Measurements from ENCODE around the gene HIC2.
"Not testable (repeated sequence)": the region's sequence is repeated elsewhere in the genome, so short reads cannot be mapped to it uniquely, and the experiment has no call there.

HIC2 gene

GRCh38 chr22:21417227-21417746 lies at the start of gene HIC2:
HIC2 (plus strand) TSS chr22:21417371; CDS start chr22:21442832, 25,461 bp downstream.
- not testable (repeated sequence) for DNase-seq (ENCODE audit: low read depth in 2 of 2)

- not testable (repeated sequence) for DNase-seq (ENCODE audit: low read depth in 2 of 2)
Measured at GRCh38 chr22:21368603-21369310, 48.4 kb upstream of the HIC2 start.

- not testable (repeated sequence) for DNase-seq (ENCODE audit: low read depth in 2 of 2)
Measured at GRCh38 chr22:21375880-21376279, 41.3 kb upstream of the HIC2 start.

GRCh38 chr22:21383701-21384467 lies 33.3 kb upstream of the HIC2 start, which contains the start of gene RIMBP3B:
RIMBP3B (plus strand) TSS chr22:21383751; CDS start chr22:21383859, 108 bp downstream.
- DNase-seq (ENCODE audit: low read depth in 2 of 2) = not testable (repeated sequence)

- DNase-seq (ENCODE audit: low read depth in 2 of 2) = not testable (repeated sequence)
Measured at GRCh38 chr22:21384468-21385357, 32.5 kb upstream of the HIC2 start.

GRCh38 chr22:21389480-21389879 lies 27.7 kb upstream of the HIC2 start:
- DNase-seq (ENCODE audit: low read depth in 2 of 2) = not testable (repeated sequence)

- not testable (repeated sequence) for DNase-seq (ENCODE audit: low read depth in 2 of 2)
Measured at GRCh38 chr22:21390013-21390412, 27.2 kb upstream of the HIC2 start.

GRCh38 chr22:21394613-21395012 lies 22.6 kb upstream of the HIC2 start:
- not testable (repeated sequence) for DNase-seq (ENCODE audit: low read depth in 2 of 2)

- DNase-seq (ENCODE audit: low read depth in 2 of 2) = not testable (repeated sequence)
Measured at GRCh38 chr22:21401197-21401969, 15.8 kb upstream of the HIC2 start.

GRCh38 chr22:21402763-21403314 lies 14.3 kb upstream of the HIC2 start:
- not testable (repeated sequence) for DNase-seq (ENCODE audit: low read depth in 2 of 2)

- not testable (repeated sequence) for DNase-seq (ENCODE audit: low read depth in 2 of 2)
Measured at GRCh38 chr22:21407139-21407538, 10.0 kb upstream of the HIC2 start.

- not testable (repeated sequence) for DNase-seq (ENCODE audit: low read depth in 2 of 2)
Measured at GRCh38 chr22:21407792-21408191, 9.4 kb upstream of the HIC2 start.

- DNase-seq (ENCODE audit: low read depth in 2 of 2) = not testable (repeated sequence)
Measured at GRCh38 chr22:21416375-21416774, 796 bp upstream of the HIC2 start.

- not testable (repeated sequence) for DNase-seq (ENCODE audit: low read depth in 2 of 2)
Measured at GRCh38 chr22:21417853-21418252, 682 bp downstream of the HIC2 start.

GRCh38 chr22:21418974-21419638 lies 1.9 kb downstream of the HIC2 start:
- not testable (repeated sequence) for DNase-seq (ENCODE audit: low read depth in 2 of 2)

- not testable (repeated sequence) for DNase-seq (ENCODE audit: low read depth in 2 of 2)
Measured at GRCh38 chr22:21420180-21420763, 3.1 kb downstream of the HIC2 start.

GRCh38 chr22:21424084-21424709 lies 7.0 kb downstream of the HIC2 start:
- DNase-seq (ENCODE audit: low read depth in 2 of 2) = not testable (repeated sequence)

- not testable (repeated sequence) for DNase-seq (ENCODE audit: low read depth in 2 of 2)
Measured at GRCh38 chr22:21434378-21435233, 17.4 kb downstream of the HIC2 start.
